SK-N-MC (cell line): ENCODE data around the gene GRK4.
A peak's percentile ranks its signal among the peaks of the same experiment; 100 is the strongest.

Experiments used
- DNase-seq: peaks from one replicate; pipeline ENCODE4 v3.0.0-alpha.2; 2011; ENCODE audit warnings: low read depth, low spot score
- H3K27ac ChIP-seq: fragments of 200-600 bp; sonication (generic); 2 replicates; pipeline ENCODE4 v1.5.1; 2016; ENCODE audit warnings: mixed run types
- H3K36me3 ChIP-seq: fragments of 200-600 bp; sonication (generic); 2 replicates; pipeline ENCODE4 v1.6.1; 2017; ENCODE audit warnings: antibody characterized with exemption, low read length, mixed read lengths; ENCODE audit not compliant: insufficient read depth
- H3K4me3 ChIP-seq: fragments of 200-600 bp; sonication (generic); 2 replicates; pipeline ENCODE4 v1.5.1; 2016
- H3K9ac ChIP-seq: fragments of 200-600 bp; sonication (generic); 2 replicates; pipeline ENCODE4 v1.8.0; 2017; ENCODE audit warnings: mixed run types, mixed read lengths; ENCODE audit not compliant: insufficient read length
- H3K9me3 ChIP-seq: fragments of 200-600 bp; sonication (generic); 2 replicates; pipeline ENCODE4 v1.6.1; 2017; ENCODE audit warnings: low read depth, mild to moderate bottlenecking, antibody characterized with exemption, low read length, moderate library complexity, mixed read lengths
- EZH2 ChIP-seq: fragments of 200-600 bp; sonication (generic); IDR thresholded peaks from one replicate; pipeline ENCODE4 v1.6.1; 2017; ENCODE audit warnings: antibody characterized with exemption
- FOXP2 ChIP-seq: optimal IDR thresholded peaks from 2 replicates; pipeline ENCODE3; 2011; ENCODE audit warnings: mild to moderate bottlenecking, moderate library complexity; ENCODE audit not compliant: insufficient read depth; ENCODE audit errors: extremely low read length, control extremely low read depth
- POLR2AphosphoS5 ChIP-seq: IDR thresholded peaks from 2 replicates; pipeline ENCODE4 v1.6.1; 2012; ENCODE audit warnings: mild to moderate bottlenecking, low read depth, low read length, borderline replicate concordance

Gene GRK4

DNA sequence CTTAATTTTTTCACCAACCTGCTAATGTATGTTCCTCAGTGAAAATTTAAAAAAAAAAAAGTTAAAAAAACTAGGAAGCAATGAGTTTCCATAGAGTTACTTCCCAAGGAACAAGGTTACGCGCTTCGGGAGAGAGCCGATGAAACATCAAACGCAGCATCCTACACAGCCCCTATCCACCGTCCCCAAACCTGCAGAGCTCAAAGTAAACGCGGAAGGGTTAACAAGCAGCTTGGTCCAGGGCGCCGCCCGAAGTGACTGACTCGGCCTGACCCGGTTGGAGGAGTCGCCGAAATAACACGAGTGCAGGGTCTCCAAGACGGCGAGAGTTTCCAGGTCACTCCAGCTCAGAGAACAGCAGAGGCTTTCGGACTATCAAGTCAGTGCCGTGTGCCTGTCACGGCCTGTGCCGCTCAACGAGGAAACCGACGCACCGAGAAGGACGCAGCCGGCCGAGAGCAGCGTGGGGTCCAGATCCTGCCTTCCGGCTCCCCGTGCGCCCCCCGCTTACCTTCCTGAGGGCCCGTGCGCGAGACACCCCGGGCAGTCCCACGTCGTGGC is 677 bp upstream of the GRK4 start:
- DNase-seq, result no peak
- Histone ChIP-seq H3K9me3 (no peaks in the 10 kb centered on the region), H3K27ac (peak overlapping the region; percentile 70; the same call in 1 of the 2 replicates), H3K36me3 (peaks cover 19% of the 10 kb centered on the region), H3K4me3 (peak overlapping the region; percentile 98), H3K9ac (peak overlapping the region; percentile 95)
- TF ChIP-seq POLR2AphosphoS5 (no peak), FOXP2 (no peak), EZH2 (no peak)

DNA sequence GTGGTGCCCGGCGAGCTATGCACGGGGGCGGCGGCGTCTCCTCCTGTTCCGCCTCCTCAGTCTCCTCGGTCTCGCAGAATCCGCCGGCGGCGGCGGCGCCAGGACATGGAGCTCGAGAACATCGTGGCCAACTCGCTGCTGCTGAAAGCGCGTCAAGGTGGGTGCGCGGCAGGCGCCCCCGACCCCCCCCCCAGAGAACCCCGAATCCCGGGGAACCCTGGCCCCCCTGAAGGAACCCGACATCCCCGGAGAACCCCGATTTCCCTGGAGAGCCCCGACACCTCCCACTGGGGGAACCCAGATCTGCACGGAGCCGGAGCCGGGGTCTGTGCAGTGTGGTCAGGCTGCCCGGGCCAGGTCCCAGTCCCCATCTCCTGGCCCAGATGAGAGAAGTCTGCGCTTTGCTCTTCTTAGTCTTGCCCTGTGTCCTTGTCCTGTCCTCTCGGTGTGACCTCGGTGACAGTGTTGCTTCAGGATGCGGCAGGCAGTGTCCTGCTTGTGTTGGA is 648 bp downstream of the GRK4 start:
- TF ChIP-seq FOXP2, result no peak
- TF ChIP-seq POLR2AphosphoS5, result no peak
- TF ChIP-seq EZH2, result no peak
- peaks cover 5% of the 10 kb centered on the region; the same call in 1 of the 2 replicates for H3K36me3 ChIP-seq
- no peak overlapping the region for H3K27ac ChIP-seq
- H3K9me3 ChIP-seq, result no peaks in the 10 kb centered on the region
- peak overlapping the region; percentile 72 for H3K9ac ChIP-seq
- no peak for DNase-seq
- peak overlapping the region; percentile 98 for H3K4me3 ChIP-seq

- no peak for DNase-seq
- TF ChIP-seq EZH2 (no peak), POLR2AphosphoS5 (no peak), FOXP2 (no peak)
- H3K9ac ChIP-seq, result no peak overlapping the region
- no peaks in the 10 kb centered on the region for H3K36me3 ChIP-seq
- H3K4me3 ChIP-seq, result peak overlapping the region; percentile 98
- no peaks in the 10 kb centered on the region for H3K9me3 ChIP-seq
- no peak overlapping the region for H3K27ac ChIP-seq
Measured at GRCh38 chr4:2964706-2965258, 1.4 kb downstream of the GRK4 start.

DNA sequence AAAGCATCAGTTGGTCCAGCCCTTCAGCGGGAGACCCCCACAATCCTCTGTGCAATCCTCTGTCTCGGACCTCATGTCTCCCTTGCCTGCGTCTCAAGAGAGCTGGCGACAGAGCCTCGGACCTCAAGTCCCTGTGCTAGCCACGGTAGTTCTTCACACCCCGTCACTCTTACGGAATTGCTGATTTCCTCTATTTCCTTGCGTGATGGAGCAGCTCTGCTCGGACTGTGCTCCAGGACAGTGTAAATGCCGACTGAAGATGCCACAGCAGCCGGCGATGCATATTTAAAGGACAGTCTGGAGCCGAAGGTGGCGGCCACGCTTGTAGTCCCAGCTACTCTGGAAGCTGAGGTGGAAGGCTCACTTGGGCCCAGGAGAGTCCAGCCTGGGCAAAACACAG is 1.9 kb downstream of the GRK4 start:
- Histone ChIP-seq H3K27ac (no peak overlapping the region), H3K36me3 (no peaks in the 10 kb centered on the region), H3K9ac (peak overlapping the region; percentile 24), H3K4me3 (no peak overlapping the region), H3K9me3 (no peaks in the 10 kb centered on the region)
- DNase-seq, result no peak
- no peak for TF ChIP-seq POLR2AphosphoS5
- no peak for TF ChIP-seq EZH2
- TF ChIP-seq FOXP2, result no peak

DNA sequence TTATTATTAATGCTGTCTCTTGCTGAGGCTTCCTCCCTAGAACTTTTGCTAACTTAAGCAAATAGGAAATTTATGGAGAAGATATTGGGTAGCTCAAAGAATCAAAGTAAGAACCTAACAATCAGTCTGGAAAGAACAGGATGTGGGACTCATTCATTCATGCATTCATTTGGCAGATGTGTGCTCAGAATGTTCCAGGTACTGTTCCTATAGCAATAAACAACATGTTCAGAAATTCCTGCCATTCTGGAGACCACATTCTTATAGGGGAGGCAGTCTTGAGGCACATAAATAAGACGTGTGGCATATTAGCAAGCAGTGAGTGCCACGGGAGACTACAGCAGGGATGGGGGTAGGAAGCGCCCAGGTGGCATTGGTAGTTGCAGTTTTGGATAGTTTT is 5.0 kb downstream of the GRK4 start:
- DNase-seq, result no peak
- Histone ChIP-seq H3K36me3 (no peaks in the 10 kb centered on the region), H3K4me3 (no peak overlapping the region), H3K9me3 (no peaks in the 10 kb centered on the region), H3K9ac (no peak overlapping the region), H3K27ac (no peak overlapping the region)
- no peak for TF ChIP-seq POLR2AphosphoS5
- no peak for TF ChIP-seq EZH2
- TF ChIP-seq FOXP2, result no peak

GRCh38 chr4:2971275-2971674 is 7.9 kb downstream of the GRK4 start:
- no peak overlapping the region for H3K4me3 ChIP-seq
- no peaks in the 10 kb centered on the region for H3K36me3 ChIP-seq
- DNase-seq, result no peak
- no peak overlapping the region for H3K27ac ChIP-seq
- TF ChIP-seq EZH2, result no peak
- TF ChIP-seq POLR2AphosphoS5, result no peak
- no peak for TF ChIP-seq FOXP2
- no peaks in the 10 kb centered on the region for H3K9me3 ChIP-seq
- H3K9ac ChIP-seq, result no peak overlapping the region

- no peak overlapping the region for H3K9ac ChIP-seq
- no peak for TF ChIP-seq FOXP2
- no peak for TF ChIP-seq EZH2
- TF ChIP-seq POLR2AphosphoS5, result no peak
- no peak for DNase-seq
- no peaks in the 10 kb centered on the region for H3K9me3 ChIP-seq
- no peaks in the 10 kb centered on the region for H3K36me3 ChIP-seq
- H3K27ac ChIP-seq, result no peak overlapping the region
- no peak overlapping the region for H3K4me3 ChIP-seq
Measured at GRCh38 chr4:2977211-2978088, 14.1 kb downstream of the GRK4 start.

GRCh38 chr4:2981256-2981819 is 18.0 kb downstream of the GRK4 start:
- DNase-seq, result no peak
- H3K9ac ChIP-seq, result no peak overlapping the region
- H3K9me3 ChIP-seq, result no peaks in the 10 kb centered on the region
- no peak overlapping the region for H3K27ac ChIP-seq
- no peak overlapping the region for H3K4me3 ChIP-seq
- no peak for TF ChIP-seq FOXP2
- TF ChIP-seq EZH2, result no peak
- TF ChIP-seq POLR2AphosphoS5, result no peak
- no peaks in the 10 kb centered on the region for H3K36me3 ChIP-seq
